ENCODE data around the gene KAZN. TPM values are rescaled to one million over a fixed set of nuclear protein-coding genes. Genes with fewer than 3 reads are reported as not detected.

The KAZN gene
- total and polyA plus RNA-seq, 2 of the 8 experiments (the other 6 are each of a cell fraction or from before 2014, with no cell fraction given) = 3.7 to 11.8 TPM

- no peak for TF ChIP-seq CHD7 (IDR thresholded peaks at IDR 0.05; ENCODE audit: insufficient replicate concordance, low read length)
- no peak for TF ChIP-seq CREB1 (IDR thresholded peaks at IDR 0.05)
- TF ChIP-seq EGR1 (IDR thresholded peaks at IDR 0.05; ENCODE audit: borderline replicate concordance, low read depth, low read length) = no peak
- TF ChIP-seq SUZ12 (IDR thresholded peaks at IDR 0.05; ENCODE audit: low read length) = no peak
- no peak for TF ChIP-seq BRCA1 (IDR thresholded peaks at IDR 0.05; ENCODE audit: low read depth, low read length)
- TF ChIP-seq TAF7 (optimal IDR thresholded peaks at IDR 0.05; ENCODE audit: borderline replicate concordance, low read depth, low read length) = no peak
- no peak for TF ChIP-seq ASH2L (IDR thresholded peaks at IDR 0.05; ENCODE audit: low read length)
- TF ChIP-seq RAD21 (IDR thresholded peaks at IDR 0.05 in 1 of 2, conservative IDR thresholded peaks at IDR 0.05 in 1 of 2; ENCODE audit: low read depth in 2 of 2, low read length in 2 of 2) = no peak
- no peak for TF ChIP-seq CEBPB (IDR thresholded peaks at IDR 0.05; ENCODE audit: low read depth, low read length)
- no peak for TF ChIP-seq RFX5 (IDR thresholded peaks at IDR 0.05; ENCODE audit: borderline replicate concordance, low read depth, low read length)
- no peak for TF ChIP-seq E2F6 (IDR thresholded peaks at IDR 0.05)
Observed at GRCh38 chr1:14686701-14687100, 88.2 kb downstream of the KAZN start (continued).
